NCI-H1930 (cell line): ENCODE results near the gene TNS3.

Source experiments
- DNase-seq, 2 experiments: peaks; one replicate each; lab custom pipeline; 2025; lab: John Stamatoyannopoulos, UW

The TNS3 gene

DNA sequence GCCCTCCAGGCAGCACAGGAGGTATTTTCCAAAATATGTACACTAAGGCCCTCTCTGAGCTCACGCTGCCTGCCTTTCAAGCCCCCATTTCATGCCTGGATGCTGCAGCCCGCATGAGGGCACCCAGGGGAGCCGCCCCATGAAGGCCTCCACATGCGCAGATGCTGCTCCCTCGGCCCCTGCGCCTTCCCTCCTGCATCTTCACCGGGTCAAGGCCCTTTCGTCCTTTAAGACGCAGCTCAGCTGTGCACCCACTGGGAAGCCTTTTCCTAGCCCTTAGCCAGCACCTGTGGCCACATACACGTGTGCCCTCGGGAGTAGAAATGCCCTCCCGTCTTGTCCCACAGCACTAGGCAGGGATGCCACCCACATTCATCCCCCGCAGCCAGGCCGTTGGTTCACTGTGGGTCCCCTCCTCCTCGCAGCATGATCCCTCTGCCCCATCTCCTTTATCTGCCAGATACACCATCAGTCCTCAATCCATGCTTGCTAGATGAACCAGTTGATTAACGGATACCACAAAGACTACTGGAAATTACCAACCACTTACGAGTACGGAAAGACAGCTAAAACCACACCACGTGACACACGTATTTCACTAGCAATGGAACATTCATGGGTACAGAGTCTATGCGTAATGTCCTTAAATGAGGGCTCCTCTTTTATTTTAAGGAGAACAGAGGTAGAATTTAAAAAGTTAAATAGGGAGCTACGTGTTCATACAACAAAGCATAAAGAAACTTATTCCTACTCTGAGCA, 278.0 kb downstream of the TNS3 start:
- no peak for DNase-seq

DNA sequence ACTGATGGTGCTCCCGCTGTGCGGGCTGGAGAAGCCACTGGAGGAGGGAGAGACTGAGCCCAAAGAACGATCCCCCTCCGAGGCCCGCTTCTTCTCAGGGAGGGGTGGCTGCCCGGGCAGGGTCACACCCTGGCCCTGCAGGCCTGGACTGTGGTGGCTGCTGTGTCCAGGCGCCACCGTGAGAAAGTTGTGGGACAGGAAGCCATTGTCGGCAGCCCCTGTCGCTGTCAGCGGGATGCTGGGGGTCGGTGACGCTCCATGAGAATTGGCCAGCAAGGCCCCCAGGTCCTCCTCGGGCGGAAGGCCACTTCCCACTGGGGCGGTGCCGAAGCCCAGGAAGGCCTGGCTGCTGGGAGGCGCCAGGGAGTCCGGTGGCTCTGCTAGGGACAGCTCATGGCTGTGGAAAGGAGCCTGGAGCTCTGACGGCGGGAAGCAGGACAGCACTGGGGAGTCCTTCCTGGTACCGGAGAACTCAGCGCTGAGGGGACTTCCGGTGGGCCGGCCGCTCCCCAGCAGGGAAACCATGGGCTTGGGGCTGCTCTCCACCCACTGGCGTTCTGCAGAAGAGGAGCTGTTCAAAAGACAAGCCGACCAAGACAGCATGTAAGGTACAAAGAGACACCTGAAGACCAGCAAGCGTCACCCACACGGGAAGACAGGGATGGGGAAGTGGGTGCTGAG, 278.8 kb downstream of the TNS3 start:
- no peak for DNase-seq

- no peak for DNase-seq
Measured at GRCh38 chr7:47302560-47302959, 279.4 kb downstream of the TNS3 start.

GRCh38 chr7:47301657-47302295, 280.1 kb downstream of the TNS3 start:
- DNase-seq, result no peak

DNA sequence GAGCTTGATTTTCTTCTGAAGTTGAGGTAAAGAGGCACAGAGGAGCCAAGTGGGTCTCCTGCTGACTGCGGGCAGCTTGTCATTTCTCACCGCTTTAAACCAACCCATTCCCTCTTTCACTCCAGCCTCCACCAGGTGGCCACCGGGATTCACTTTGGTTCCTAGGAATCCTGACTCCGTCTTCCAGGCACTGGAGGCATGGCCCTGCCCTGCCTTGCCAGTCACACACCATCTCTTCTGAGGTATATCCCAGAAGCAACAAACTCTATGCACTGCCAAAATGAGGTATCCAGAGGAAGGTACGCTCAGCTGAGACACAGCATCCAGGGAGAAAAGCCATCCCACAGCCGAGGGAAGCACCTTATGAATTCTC, 280.8 kb downstream of the TNS3 start:
- DNase-seq, result no peak

- no peak for DNase-seq
Measured at GRCh38 chr7:47300472-47301104, 281.3 kb downstream of the TNS3 start.

DNA sequence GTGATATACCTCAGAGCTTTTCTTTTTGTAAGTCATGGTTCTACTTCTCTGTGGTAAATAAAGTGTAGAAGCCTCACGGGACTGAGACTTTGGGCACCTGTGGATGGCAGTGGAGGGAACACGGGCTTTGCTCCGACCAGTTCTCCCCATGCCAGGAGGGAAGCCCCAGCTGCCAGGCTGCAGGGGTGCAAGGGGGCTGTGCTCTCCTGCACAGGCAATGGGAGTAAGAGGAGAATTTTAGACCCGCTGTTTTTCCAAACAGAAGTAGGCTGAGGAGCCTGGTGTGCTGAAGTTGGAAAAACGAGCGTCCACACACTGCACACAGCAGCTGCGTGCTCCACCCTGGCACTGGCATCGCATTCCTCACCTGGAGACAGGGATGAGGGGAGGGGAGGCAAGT, 282.4 kb downstream of the TNS3 start:
- no peak for DNase-seq

GRCh38 chr7:47298636-47299035, 283.3 kb downstream of the TNS3 start:
- DNase-seq, result no peak

GRCh38 chr7:47297120-47297519, 284.8 kb downstream of the TNS3 start:
- DNase-seq, result no peak

DNA sequence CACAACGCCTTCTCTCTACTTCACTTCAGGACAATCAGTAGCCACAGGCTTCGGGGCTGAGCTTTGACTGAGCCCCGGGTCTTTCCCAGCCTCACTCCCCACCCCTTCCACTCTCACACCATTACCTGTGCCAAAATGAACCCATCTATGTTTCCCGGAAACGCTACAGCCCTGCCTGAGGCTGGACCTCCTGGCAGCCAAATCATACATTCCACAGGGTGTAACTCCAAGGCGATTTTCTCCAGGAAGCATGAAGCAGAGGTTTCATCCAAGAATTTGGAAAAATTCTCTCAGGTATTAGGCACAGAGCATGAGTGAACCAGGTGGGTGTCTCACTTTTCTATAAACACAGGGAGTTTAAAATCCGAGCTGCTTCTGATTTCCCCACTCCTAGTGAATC, 286.3 kb downstream of the TNS3 start:
- DNase-seq, result no peak

DNA sequence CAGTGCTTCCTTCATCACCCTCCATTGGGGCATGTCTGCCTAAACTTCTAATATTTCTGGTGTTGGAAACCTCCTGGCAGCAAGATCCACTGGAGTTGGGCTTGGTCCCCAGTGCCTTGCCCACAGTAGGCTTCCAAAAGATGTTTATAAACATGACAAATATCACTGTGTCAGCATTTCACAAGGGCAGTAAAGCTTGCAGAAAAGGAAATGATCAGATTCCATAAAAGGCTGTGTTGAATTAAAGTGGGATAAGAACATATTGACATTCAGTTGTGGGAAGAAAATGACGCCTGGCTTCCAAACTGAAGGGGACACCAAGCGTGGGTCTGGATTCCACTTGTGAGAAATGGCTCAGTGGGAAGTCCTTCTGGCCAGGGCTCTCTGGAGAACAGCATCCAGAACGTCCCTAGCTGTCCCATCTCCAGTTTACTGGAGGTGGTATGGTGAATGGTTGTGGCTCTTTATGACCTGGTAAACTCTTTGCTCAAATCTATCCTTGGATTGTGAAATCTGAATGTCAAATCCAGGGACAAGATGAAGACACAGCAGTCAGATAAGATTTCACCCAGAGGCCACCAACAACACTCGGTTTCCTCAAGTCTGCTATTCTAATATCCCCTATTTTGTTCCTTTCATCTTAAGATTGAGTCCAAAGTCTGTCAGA, 287.2 kb downstream of the TNS3 start:
- DNase-seq, result no peak

- DNase-seq, result no peak
Measured at GRCh38 chr7:47293884-47294555, 287.9 kb downstream of the TNS3 start.

DNA sequence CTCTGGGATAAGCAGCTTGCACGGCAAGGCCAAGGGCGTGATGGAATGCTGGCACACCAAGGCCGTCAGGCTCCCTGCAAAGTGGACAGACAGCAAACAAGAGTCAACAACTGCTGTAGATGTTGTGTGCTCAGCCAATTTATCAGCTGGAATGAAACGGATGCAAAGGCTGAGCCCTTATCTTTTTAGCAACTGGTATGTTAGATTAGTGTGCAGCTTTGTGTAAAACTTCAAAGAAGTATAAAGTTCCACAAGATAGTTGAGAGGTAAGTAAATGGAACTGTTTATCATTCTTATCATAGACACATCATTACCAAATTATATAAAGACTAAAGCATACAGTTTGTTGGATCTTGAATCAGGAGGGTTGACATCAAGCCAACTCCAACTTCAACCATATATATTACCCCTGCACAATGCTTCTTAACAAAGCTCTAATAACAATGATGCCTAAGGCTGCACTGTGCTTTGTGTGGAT, 289.0 kb downstream of the TNS3 start:
- DNase-seq, result no peak

GRCh38 chr7:47291461-47292081, 290.3 kb downstream of the TNS3 start:
- DNase-seq, result no peak

GRCh38 chr7:47290867-47291266, 291.0 kb downstream of the TNS3 start:
- DNase-seq, result no peak

DNA sequence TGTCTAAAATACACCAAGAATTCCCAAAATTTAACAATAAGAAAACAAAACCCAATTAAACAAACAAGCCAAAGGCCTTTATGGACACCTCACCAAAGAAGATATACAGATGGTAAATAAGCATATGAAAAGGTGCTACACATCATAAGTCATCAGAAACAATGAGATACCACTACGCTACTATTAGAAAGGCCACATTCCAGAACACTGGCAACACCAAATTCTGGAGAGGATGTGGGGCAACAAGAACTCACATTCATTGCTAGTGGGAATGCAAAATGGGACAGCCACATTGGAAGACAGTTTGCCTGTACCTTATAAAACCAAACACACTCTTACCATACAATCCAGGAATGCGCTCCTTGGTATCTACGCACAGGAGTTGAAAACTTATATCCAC, 291.4 kb downstream of the TNS3 start:
- DNase-seq, result no peak

- no peak for DNase-seq
Measured at GRCh38 chr7:47288060-47288459, 293.9 kb downstream of the TNS3 start.

GRCh38 chr7:47285860-47286491, 295.9 kb downstream of the TNS3 start:
- no peak for DNase-seq

DNA sequence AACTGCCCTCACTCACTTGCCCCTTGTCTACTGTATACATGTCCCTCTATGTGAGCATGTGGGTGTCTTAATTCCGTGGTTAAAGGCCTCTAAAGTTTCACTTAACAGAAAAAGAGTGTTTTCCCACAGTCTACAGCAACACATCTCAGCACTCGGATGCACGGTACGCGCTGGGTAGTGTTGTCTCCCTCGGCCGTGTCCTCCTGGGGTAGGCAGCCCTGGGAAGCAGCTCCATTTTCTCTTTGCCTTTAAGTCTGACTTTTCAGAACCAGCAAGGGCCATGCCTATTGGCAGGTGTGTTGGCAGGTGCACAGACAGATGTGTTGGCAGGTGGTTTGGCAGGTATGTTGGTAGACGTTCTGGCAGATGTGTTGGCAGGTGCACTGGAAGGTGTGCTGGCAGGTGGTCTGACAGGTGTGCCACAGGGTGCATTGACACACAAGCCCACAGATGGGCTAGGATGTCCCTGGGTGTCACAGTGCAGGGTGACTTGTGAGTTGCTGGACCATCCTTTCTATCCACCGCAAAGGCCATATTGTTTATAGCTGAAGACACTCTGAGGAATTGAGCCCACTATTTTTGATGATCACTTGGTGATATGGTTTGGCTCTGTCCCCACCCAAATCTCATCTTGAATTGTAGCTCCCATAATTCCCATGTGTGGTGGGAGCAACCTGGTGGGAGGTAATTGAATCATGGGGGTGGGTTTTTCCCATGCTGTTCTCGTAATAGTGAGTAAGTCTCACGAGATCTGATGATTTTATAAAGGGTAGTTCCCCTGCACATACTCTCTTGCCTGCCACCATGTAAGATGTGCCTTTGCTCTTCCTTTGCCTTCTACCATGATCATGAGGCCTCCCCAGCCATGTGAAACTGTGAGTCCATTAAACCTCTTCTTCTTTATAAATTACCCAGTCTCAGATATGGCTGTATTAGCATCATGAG, 296.9 kb downstream of the TNS3 start:
- DNase-seq, result no peak
